Endothelial cell of umbilical vein (primary cell): Measurements from ENCODE around the gene GDPD4. TPM values are rescaled to one million over a fixed set of nuclear protein-coding genes. Genes with fewer than 3 reads are reported as not detected.

Source experiments
- BruUV-seq: library from RNA; stranded (reverse); fragments of 400-500 nt; replicated peaks from 2 replicates; lab custom pipeline; 2021; lab: Mats Ljungman, UMichigan
- CTCF ChIA-PET: fragments of 300-600, 350-600 bp; sonication (Branson Sonifier 250); formaldehyde crosslinking; loops from one replicate; lab custom pipeline; 2021; ENCODE audit warnings: antibody characterized with exemption, inconsistent platforms; lab: Charles Lee
- POLR2A ChIA-PET: fragments of 300-600, 350-600 bp; sonication (Branson Sonifier 250); formaldehyde crosslinking; loops from one replicate; lab custom pipeline; 2021; ENCODE audit warnings: antibody characterized with exemption, inconsistent platforms; lab: Charles Lee
- DNase-seq: peaks from one replicate; pipeline ENCODE4 v3.0.0-alpha.2; 2011; ENCODE audit warnings: low read depth, low spot score
- FAIRE-seq: peaks from 2 replicates; lab custom pipeline; 2011; peaks lifted over from hg19 to GRCh38; lab: Jason Lieb, UNC
- H2AFZ ChIP-seq: 2 replicates; pipeline ENCODE4 v1.6.0; 2012; ENCODE audit warnings: low read depth, low read length, control low read depth, inconsistent platforms
- H3K27ac ChIP-seq: 2 replicates; pipeline ENCODE4 v1.5.1; 2011; ENCODE audit warnings: low read depth, mild to moderate bottlenecking, control low read depth, low read length, moderate library complexity; ENCODE audit not compliant: insufficient read depth
- H3K27me3 ChIP-seq, 2 experiments: 2 replicates each; pipeline versions ENCODE4 v1.6.0 to v1.6.1; 2011; ENCODE audit warnings: low read length in 2 of 2, mixed read lengths in 1 of 2; ENCODE audit not compliant: control insufficient read depth in 2 of 2, insufficient read depth in 2 of 2
- H3K36me3 ChIP-seq, 2 experiments: 2 replicates in 1 of 2; 3 replicates in 1 of 2; pipeline ENCODE4 v1.5.1; 2011; ENCODE audit warnings: low read length in 2 of 2, mild to moderate bottlenecking in 1 of 2, moderate library complexity in 1 of 2; ENCODE audit not compliant: control insufficient read depth in 2 of 2, insufficient read depth in 2 of 2; ENCODE audit errors: extremely low read depth in 1 of 2
- H3K4me1 ChIP-seq: 3 replicates; pipeline ENCODE4 v1.5.1; 2011; ENCODE audit warnings: mild to moderate bottlenecking, low read length; ENCODE audit not compliant: control insufficient read depth, insufficient read depth; ENCODE audit errors: extremely low read depth
- H3K4me2 ChIP-seq: 2 replicates; pipeline ENCODE4 v1.6.1; 2011; ENCODE audit warnings: low read length, control low read depth, mixed read lengths; ENCODE audit not compliant: insufficient read depth
- H3K4me3 ChIP-seq, 3 experiments: fragments of 200-600 bp in 1 of 3; sonication (generic), shearing (Covaris generic) in 1 of 3; replicated peaks in 1 of 3; 2 replicates each; pipeline ENCODE4 v1.5.1; 2011 to 2016; ENCODE audit warnings: control low read depth in 3 of 3, low read length in 3 of 3, mild to moderate bottlenecking in 2 of 3, inconsistent platforms in 1 of 3, low read depth in 1 of 3, moderate library complexity in 1 of 3; ENCODE audit not compliant: insufficient read depth in 1 of 3
- H3K79me2 ChIP-seq: 2 replicates; pipeline ENCODE4 v1.6.0; 2012; ENCODE audit warnings: low read length, inconsistent platforms; ENCODE audit not compliant: control insufficient read depth, insufficient read depth
- H3K9ac ChIP-seq: replicated peaks from 2 replicates; pipeline ENCODE3; 2011; ENCODE audit warnings: low read length, control low read depth; ENCODE audit not compliant: insufficient read depth; ENCODE audit errors: extremely low read depth
- H3K9me1 ChIP-seq: replicated peaks from 3 replicates; pipeline ENCODE4 v1.6.0; 2011; ENCODE audit warnings: mild to moderate bottlenecking, low read length; ENCODE audit not compliant: control insufficient read depth, insufficient read depth; ENCODE audit errors: extremely low read depth
- H3K9me3 ChIP-seq: replicated peaks from 2 replicates; pipeline ENCODE4 v1.5.1; 2012; ENCODE audit warnings: low read length, inconsistent platforms; ENCODE audit not compliant: control insufficient read depth, insufficient read depth
- H4K20me1 ChIP-seq: replicated peaks from 2 replicates; pipeline ENCODE3; 2011; ENCODE audit warnings: mild to moderate bottlenecking, low read length; ENCODE audit not compliant: control insufficient read depth, insufficient read depth; ENCODE audit errors: extremely low read depth
- CTCF ChIP-seq, 2 donors: IDR thresholded peaks; 1 replicate in 1 of 2; 2 replicates in 1 of 2; pipeline ENCODE4 v1.5.1; 2011; ENCODE audit warnings: low read length in 2 of 2, mild to moderate bottlenecking in 2 of 2, moderate library complexity in 2 of 2, control low read depth in 1 of 2, inconsistent platforms in 1 of 2, low read depth in 1 of 2; ENCODE audit not compliant: insufficient read depth in 1 of 2; ENCODE audit errors: extremely low read depth in 1 of 2
- EZH2 ChIP-seq: IDR thresholded peaks from 2 replicates; pipeline ENCODE4 v1.6.1; 2012; ENCODE audit warnings: borderline replicate concordance, low read depth, mild to moderate bottlenecking, moderate library complexity, low read length, inconsistent platforms; ENCODE audit not compliant: severe bottlenecking
- FOS ChIP-seq: IDR thresholded peaks from 2 replicates; pipeline ENCODE4 v1.6.1; 2011; ENCODE audit warnings: mild to moderate bottlenecking, low read length, moderate library complexity, borderline replicate concordance; ENCODE audit not compliant: insufficient read depth
- GATA2 ChIP-seq: IDR thresholded peaks from 2 replicates; pipeline ENCODE4 v1.7.0; 2011; ENCODE audit warnings: low read depth, mild to moderate bottlenecking, moderate library complexity, mixed read lengths, low read length; ENCODE audit not compliant: insufficient read length, insufficient read depth
- JUN ChIP-seq: IDR thresholded peaks from 2 replicates; pipeline ENCODE4 v1.6.1; 2011; ENCODE audit warnings: borderline replicate concordance, low read depth; ENCODE audit not compliant: insufficient read length, insufficient read depth
- MAX ChIP-seq: IDR thresholded peaks from 2 replicates; pipeline ENCODE4 v1.6.1; 2011; ENCODE audit not compliant: insufficient read depth, insufficient read length
- MYC ChIP-seq: IDR thresholded peaks from one replicate; pipeline ENCODE4 v1.6.1; 2011; ENCODE audit warnings: mild to moderate bottlenecking, low read depth, low read length
- POLR2A ChIP-seq: IDR thresholded peaks from 2 replicates; pipeline ENCODE4 v1.6.1; 2012; ENCODE audit warnings: low read depth, mild to moderate bottlenecking, control low read depth, low read length
- POLR2AphosphoS5 ChIP-seq: IDR thresholded peaks from 2 replicates; pipeline ENCODE4 v1.6.1; 2012; ENCODE audit warnings: low read depth, mild to moderate bottlenecking, control low read depth, low read length, moderate library complexity; ENCODE audit not compliant: insufficient read depth
- dilution Hi-C: fragments of 300-500 bp; cut with MboI; formaldehyde crosslinking; loops from one replicate; pipeline ENCODE4 v1.15.0; 2019; ENCODE audit warnings: low sequenced_read_pairs; ENCODE audit not compliant: extremely low pct_ligation_motif_present
- intact Hi-C: fragments of 100-400 bp; cut with micrococcal nuclease; formaldehyde crosslinking; loops from one replicate; pipeline ENCODE4 v1.10.0; 2022
- polyA plus RNA-seq, 4 experiments: library from polyadenylated mRNA; depleted of rRNA in 3 of 4; stranded (reverse) in 3 of 4; unstranded in 1 of 4; fragments of >200 nt; gene quantifications; 2 replicates each; pipeline versions ENCODE4 v1.2.1 to v1.2.3, GENCODE V29; 2011 to 2012; ENCODE audit warnings: missing spikeins in 1 of 4
- total RNA-seq: library from RNA; stranded (reverse); gene quantifications from 2 replicates; pipeline ENCODE4 v1.2.3, GENCODE V29; 2021

Gene GDPD4
- total and polyA plus RNA-seq, 2 donors (not counting 3 experiments of a cell fraction or from before 2014, with no cell fraction given), result not detected

GRCh38 chr11:77276271-77276670, 25.2 kb downstream of the GDPD4 start:
- no TSS peak for BruUV-seq
- dilution Hi-C loops (no loop called here), intact Hi-C loops (no loop called here)
- POLR2A ChIA-PET, result no interaction called here
- no peaks in the 10 kb centered on the region for H3K4me1 ChIP-seq
- CTCF ChIA-PET, result interaction anchor here (0.6 kb wide), 1 partner anchor 27 kb away, joined by 3 read pairs; no protein-coding TSS in a partner anchor
- H3K27me3 ChIP-seq, result peaks cover 0 to 2% of the 10 kb centered on the region in 2 experiments
- no peak for FAIRE-seq
- H3K9me3 ChIP-seq, result no peaks in the 10 kb centered on the region
- no peaks in the 10 kb centered on the region for H3K36me3 ChIP-seq
- no peak overlapping the region for H2AFZ ChIP-seq
- DNase-seq, result no peak
- no peaks in the 10 kb centered on the region for H3K9me1 ChIP-seq
- no peak overlapping the region for H3K4me3 ChIP-seq
- no peaks in the 10 kb centered on the region for H3K79me2 ChIP-seq
- H3K4me2 ChIP-seq, result no peak overlapping the region
- no peaks in the 10 kb centered on the region for H4K20me1 ChIP-seq
- no peak overlapping the region for H3K27ac ChIP-seq
- no peak overlapping the region for H3K9ac ChIP-seq
- TF ChIP-seq FOS, result no peak
- no peak for TF ChIP-seq POLR2AphosphoS5
- TF ChIP-seq CTCF (IDR thresholded peaks at IDR 0.05; ENCODE audit: extremely low read depth in 1 of 2, insufficient read depth in 1 of 2, low read depth in 1 of 2, low read length in 2 of 2), result no peak
- no peak for TF ChIP-seq POLR2A
- TF ChIP-seq JUN, result no peak
- TF ChIP-seq GATA2, result no peak
- no peak for TF ChIP-seq EZH2
- TF ChIP-seq MYC, result no peak
- no peak for TF ChIP-seq MAX
